Caco-2 (cell line): Measurements from ENCODE around the gene RAD51B. TPM values are rescaled to one million over a fixed set of nuclear protein-coding genes. Genes with fewer than 3 reads are reported as not detected.

Experiments
- BruUV-seq: library from RNA; stranded (reverse); fragments of 400-500 nt; replicated peaks from 2 replicates; lab custom pipeline; 2021; lab: Mats Ljungman, UMichigan
- CTCF ChIA-PET: fragments of 300-600 bp; sonication (Branson Sonifier 250); formaldehyde crosslinking; loops from one replicate; lab custom pipeline; 2022; ENCODE audit warnings: antibody characterized with exemption; lab: Charles Lee
- POLR2A ChIA-PET: fragments of 300-600 bp; sonication (Branson Sonifier 250); formaldehyde crosslinking; loops from one replicate; lab custom pipeline; 2022; ENCODE audit warnings: antibody characterized with exemption; lab: Charles Lee
- DNase-seq, 2 experiments: peaks; one replicate each; pipeline versions ENCODE4 v3.0.0 to v3.0.0-alpha.2; 2020 to 2022
- H3K27me3 ChIP-seq: replicated peaks from 2 replicates; pipeline ENCODE4 v1.6.0; 2011; ENCODE audit warnings: low read length; ENCODE audit not compliant: control insufficient read depth, insufficient read depth
- H3K36me3 ChIP-seq: 2 replicates; pipeline ENCODE4 v1.5.1; 2011; ENCODE audit warnings: low read length; ENCODE audit not compliant: control insufficient read depth, insufficient read depth
- H3K4me1 ChIP-seq: fragments of 250-450 bp; sonication (Bioruptor Pico); 2 replicates; pipeline ENCODE4 v1.5.1; 2020; ENCODE audit warnings: mild to moderate bottlenecking
- H3K4me3 ChIP-seq: 2 replicates; pipeline ENCODE4 v1.5.1; 2011; ENCODE audit warnings: low read depth, mild to moderate bottlenecking, control low read depth, low read length
- H3K9me3 ChIP-seq: fragments of 250-450 bp; sonication (Bioruptor Pico); 2 replicates; pipeline ENCODE4 v1.5.1; 2020; ENCODE audit warnings: mild to moderate bottlenecking, moderate library complexity
- H3K27ac Mint-ChIP-seq: one replicate; pipeline ENCODE4 v1.8.0; 2022; ENCODE audit warnings: mixed read lengths; ENCODE audit not compliant: unreplicated experiment
- H3K27me3 Mint-ChIP-seq: one replicate; pipeline ENCODE4 v1.8.0; 2022; ENCODE audit warnings: mixed read lengths; ENCODE audit not compliant: insufficient read depth, unreplicated experiment
- H3K36me3 Mint-ChIP-seq: one replicate; pipeline ENCODE4 v1.8.0; 2022; ENCODE audit warnings: mild to moderate bottlenecking, mixed read lengths; ENCODE audit not compliant: insufficient read depth, unreplicated experiment
- H3K4me1 Mint-ChIP-seq: one replicate; pipeline ENCODE4 v1.8.0; 2022; ENCODE audit warnings: low read depth, mixed read lengths; ENCODE audit not compliant: unreplicated experiment
- H3K4me3 Mint-ChIP-seq: one replicate; pipeline ENCODE4 v1.8.0; 2022; ENCODE audit warnings: mild to moderate bottlenecking, moderate library complexity, mixed read lengths; ENCODE audit not compliant: unreplicated experiment
- H3K9me3 Mint-ChIP-seq: one replicate; pipeline ENCODE4 v1.8.0; 2022; ENCODE audit warnings: mixed read lengths; ENCODE audit not compliant: unreplicated experiment
- CTCF ChIP-seq, 2 experiments: fragments of 200-600 bp in 1 of 2; IDR thresholded peaks; 1 replicate in 1 of 2; 2 replicates in 1 of 2; pipeline versions ENCODE4 v1.5.1 to v1.8.0; 2011 to 2022; ENCODE audit warnings: antibody characterized with exemption in 1 of 2, control low read depth in 1 of 2, inconsistent platforms in 1 of 2, low read depth in 1 of 2, low read length in 1 of 2, mild to moderate bottlenecking in 1 of 2, moderate library complexity in 1 of 2; ENCODE audit not compliant: insufficient read depth in 1 of 2, severe bottlenecking in 1 of 2, unreplicated experiment in 1 of 2
- intact Hi-C: fragments of 100-400 bp; cut with micrococcal nuclease; formaldehyde crosslinking; loops from one replicate; pipeline ENCODE4 v1.10.0; 2022; ENCODE audit not compliant: unreplicated experiment
- total RNA-seq: library from RNA; stranded (reverse); gene quantifications from 2 replicates; pipeline ENCODE4 v1.2.3, GENCODE V29; 2022

The RAD51B gene
- total RNA-seq, 1 experiment from 2014 or later, result 16.7 TPM

- ChIA-PET CTCF (no interaction called here), POLR2A (no interaction called here)
- H3K9me3 ChIP-seq, result no peaks in the 10 kb centered on the region
- no peak overlapping the region for H3K4me3 ChIP-seq
- BruUV-seq, result no TSS peak
- no peak overlapping the region for H3K27ac Mint-ChIP-seq
- no peaks in the 10 kb centered on the region for H3K4me1 ChIP-seq
- H3K36me3 ChIP-seq, result no peaks in the 10 kb centered on the region
- H3K4me3 Mint-ChIP-seq, result no peak overlapping the region
- no peak for DNase-seq
- TF ChIP-seq CTCF (IDR thresholded peaks at IDR 0.05; ENCODE audit: insufficient read depth in 1 of 2, low read depth in 1 of 2, low read length in 1 of 2, severe bottlenecking in 1 of 2, unreplicated experiment in 1 of 2), result no peak
- intact Hi-C loops, result no loop called here
- H3K4me1 Mint-ChIP-seq, result no peaks in the 10 kb centered on the region
- H3K36me3 Mint-ChIP-seq, result no peaks in the 10 kb centered on the region
- H3K27me3 ChIP-seq, result no peaks in the 10 kb centered on the region
- H3K9me3 Mint-ChIP-seq, result peaks cover 38% of the 10 kb centered on the region
- H3K27me3 Mint-ChIP-seq, result no peaks in the 10 kb centered on the region
Measured at GRCh38 chr14:68033336-68033932, 213.9 kb downstream of the RAD51B start.

GRCh38 chr14:68034896-68035295 is 215.3 kb downstream of the RAD51B start:
- ChIA-PET CTCF (no interaction called here), POLR2A (no interaction called here)
- H3K27ac Mint-ChIP-seq, result no peak overlapping the region
- H3K4me1 Mint-ChIP-seq, result no peaks in the 10 kb centered on the region
- H3K4me3 Mint-ChIP-seq, result no peak overlapping the region
- Histone ChIP-seq H3K27me3 (no peaks in the 10 kb centered on the region), H3K36me3 (no peaks in the 10 kb centered on the region), H3K4me3 (no peak overlapping the region), H3K4me1 (no peaks in the 10 kb centered on the region), H3K9me3 (no peaks in the 10 kb centered on the region)
- peaks cover 28% of the 10 kb centered on the region for H3K9me3 Mint-ChIP-seq
- intact Hi-C loops, result no loop called here
- no peak for TF ChIP-seq CTCF (IDR thresholded peaks at IDR 0.05; ENCODE audit: insufficient read depth in 1 of 2, low read depth in 1 of 2, low read length in 1 of 2, severe bottlenecking in 1 of 2, unreplicated experiment in 1 of 2)
- BruUV-seq, result no TSS peak
- H3K36me3 Mint-ChIP-seq, result no peaks in the 10 kb centered on the region
- no peak for DNase-seq
- H3K27me3 Mint-ChIP-seq, result no peaks in the 10 kb centered on the region

- Histone ChIP-seq H3K36me3 (no peaks in the 10 kb centered on the region), H3K4me1 (no peaks in the 10 kb centered on the region), H3K9me3 (no peaks in the 10 kb centered on the region), H3K4me3 (no peak overlapping the region), H3K27me3 (no peaks in the 10 kb centered on the region)
- BruUV-seq, result no TSS peak
- Mint-ChIP-seq H3K27ac (no peak overlapping the region), H3K27me3 (no peaks in the 10 kb centered on the region), H3K4me1 (no peaks in the 10 kb centered on the region), H3K36me3 (no peaks in the 10 kb centered on the region), H3K9me3 (peaks cover 15% of the 10 kb centered on the region), H3K4me3 (no peak overlapping the region)
- no peak for DNase-seq
- no peak for TF ChIP-seq CTCF (IDR thresholded peaks at IDR 0.05; ENCODE audit: insufficient read depth in 1 of 2, low read depth in 1 of 2, low read length in 1 of 2, severe bottlenecking in 1 of 2, unreplicated experiment in 1 of 2)
- intact Hi-C loops, result no loop called here
- ChIA-PET POLR2A (no interaction called here), CTCF (no interaction called here)
Measured at GRCh38 chr14:68036202-68036601, 216.6 kb downstream of the RAD51B start.
